GM21381 (cell line): Measurements from ENCODE around the gene BRCA2.

Experiments used
- ATAC-seq: cut with Tn5 transposase; IDR thresholded peaks from one replicate; pipeline ENCODE4 v1.9.1; 2021; ENCODE audit warnings: mild to moderate bottlenecking, moderate library complexity; ENCODE audit not compliant: unreplicated experiment

BRCA2 gene

GRCh38 chr13:32315238-32316027 lies at the start of gene BRCA2, which contains the start of gene ZAR1L:
Gene BRCA2 (plus strand): TSS chr13:32315508. CDS start chr13:32316461, 953 bp downstream.
Gene ZAR1L (minus strand): TSS chr13:32315363. CDS start chr13:32311925, 3,438 bp downstream.
- ATAC-seq, result peak; percentile 94

GRCh38 chr13:32265726-32266125 lies 49.6 kb upstream of the BRCA2 start:
- no peak for ATAC-seq

- ATAC-seq, result no peak
These were observed 49.2 kb upstream of the BRCA2 start for GRCh38 chr13:32266130-32266529.

GRCh38 chr13:32267836-32268439 lies 47.4 kb upstream of the BRCA2 start:
- ATAC-seq, result no peak

GRCh38 chr13:32272021-32272683 lies 43.2 kb upstream of the BRCA2 start:
- ATAC-seq, result no peak

GRCh38 chr13:32277839-32278238 lies 37.5 kb upstream of the BRCA2 start:
- ATAC-seq, result no peak

GRCh38 chr13:32278426-32278825 lies 36.9 kb upstream of the BRCA2 start:
- ATAC-seq, result no peak

GRCh38 chr13:32281096-32281495 lies 34.2 kb upstream of the BRCA2 start:
- ATAC-seq, result no peak

- ATAC-seq, result no peak
These were observed 33.1 kb upstream of the BRCA2 start for GRCh38 chr13:32282096-32282711.

- ATAC-seq, result no peak
These were observed 30.2 kb upstream of the BRCA2 start for GRCh38 chr13:32284927-32285632.

- no peak for ATAC-seq
These were observed 29.7 kb upstream of the BRCA2 start for GRCh38 chr13:32285633-32285965.

- no peak for ATAC-seq
These were observed 18.1 kb upstream of the BRCA2 start for GRCh38 chr13:32297206-32297605.

- no peak for ATAC-seq
These were observed 16.6 kb upstream of the BRCA2 start for GRCh38 chr13:32298695-32299094.

GRCh38 chr13:32299893-32300292 lies 15.4 kb upstream of the BRCA2 start:
- no peak for ATAC-seq

- ATAC-seq, result no peak
These were observed 14.9 kb upstream of the BRCA2 start for GRCh38 chr13:32300406-32300805.

- no peak for ATAC-seq
These were observed 14.4 kb upstream of the BRCA2 start for GRCh38 chr13:32300920-32301319.

- no peak for ATAC-seq
These were observed 12.8 kb upstream of the BRCA2 start for GRCh38 chr13:32302461-32302860.

- ATAC-seq, result no peak
These were observed 9.7 kb upstream of the BRCA2 start for GRCh38 chr13:32305646-32306045.

- ATAC-seq, result peak; percentile 19
These were observed 5.8 kb upstream of the BRCA2 start for GRCh38 chr13:32309312-32310133.

- peak; percentile 58 for ATAC-seq
These were observed 5.1 kb upstream of the BRCA2 start for GRCh38 chr13:32310134-32310706.
